Lung (tissue), 12 donors: ENCODE data around the gene DICER1. TPM values are rescaled to one million over a fixed set of nuclear protein-coding genes. Genes with fewer than 3 reads are reported as not detected.

ENCODE experiments used
- ATAC-seq: fragments of 200-7000 bp; cut with Tn5 transposase; one replicate; pipeline ENCODE4 v1.9.1; 2020; ENCODE audit warnings: moderate number of reproducible peaks; ENCODE audit not compliant: insufficient read depth, low FRiP score
- DNase-seq, 3 donors: peaks; one replicate each; pipeline ENCODE4 v3.0.0-alpha.2; 2013 to 2017
- H3K27ac ChIP-seq, 2 donors: one replicate each; pipeline ENCODE4 v1.5.1; 2013; ENCODE audit warnings: mild to moderate bottlenecking in 2 of 2, moderate library complexity in 2 of 2, control low read depth in 1 of 2, inconsistent platforms in 1 of 2, low read depth in 1 of 2, low read length in 1 of 2
- H3K27me3 ChIP-seq, 3 donors: one replicate each; pipeline ENCODE4 v1.5.1; 2013; ENCODE audit warnings: low read length in 2 of 3; ENCODE audit not compliant: control insufficient read depth in 3 of 3, insufficient read depth in 3 of 3
- H3K36me3 ChIP-seq, 4 donors: one replicate each; pipeline ENCODE4 v1.5.1; 2013; ENCODE audit warnings: low read length in 4 of 4, mild to moderate bottlenecking in 1 of 4, moderate library complexity in 1 of 4; ENCODE audit not compliant: control insufficient read depth in 4 of 4, insufficient read depth in 4 of 4
- H3K4me1 ChIP-seq, 5 donors: one replicate each; pipeline ENCODE4 v1.5.1; 2013; ENCODE audit warnings: low read length in 5 of 5, mild to moderate bottlenecking in 2 of 5, moderate library complexity in 1 of 5; ENCODE audit not compliant: control insufficient read depth in 5 of 5, insufficient read depth in 5 of 5
- H3K4me3 ChIP-seq: one replicate; pipeline ENCODE4 v1.5.1; 2013; ENCODE audit warnings: mild to moderate bottlenecking, control low read depth, moderate library complexity
- H3K9ac ChIP-seq, 2 donors: one replicate each; pipeline ENCODE4 v1.5.1; 2013; ENCODE audit warnings: low read length in 2 of 2, control low read depth in 1 of 2; ENCODE audit not compliant: insufficient read depth in 1 of 2
- H3K9me3 ChIP-seq, 4 donors: one replicate each; pipeline ENCODE4 v1.5.1; 2013; ENCODE audit warnings: low read length in 3 of 4, mild to moderate bottlenecking in 1 of 4, moderate library complexity in 1 of 4; ENCODE audit not compliant: control insufficient read depth in 4 of 4, insufficient read depth in 3 of 4
- CTCF ChIP-seq: IDR thresholded peaks from 2 replicates; pipeline ENCODE4 v1.5.1; 2012; ENCODE audit warnings: mild to moderate bottlenecking; ENCODE audit errors: control extremely low read depth, extremely low read depth
- WGBS, 2 donors: extraction: QIAGEN DNeasy Blood & Tissue Kit; methylation state at CpG; one replicate each; pipeline ENCODE4 v1.1.7; 2013; 5-methylcytosine and 5-hydroxymethylcytosine counted together
- polyA plus RNA-seq, 2 donors: library from polyadenylated mRNA; stranded (reverse); fragments of 200-250 nt; gene quantifications; one replicate each; pipeline ENCODE4 v1.2.1, GENCODE V29; 2013
- total RNA-seq, 2 donors: library from RNA; depleted of rRNA in 1 of 2; stranded (reverse); fragments of >200 nt in 1 of 2; gene quantifications; one replicate each; pipeline ENCODE4 v1.2.1, GENCODE V29; 2014 to 2021
- donor health status: control.
- donor health status: control.
- donor health status: Bipolar disorder and iron deficiency.
- donor health status: healthy.
- donor health status: DM: yes; HTN: yes; CAD: no.

The DICER1 gene
- total and polyA plus RNA-seq, 4 donors, result 9.1 to 103 (median 44.1) TPM

DNA sequence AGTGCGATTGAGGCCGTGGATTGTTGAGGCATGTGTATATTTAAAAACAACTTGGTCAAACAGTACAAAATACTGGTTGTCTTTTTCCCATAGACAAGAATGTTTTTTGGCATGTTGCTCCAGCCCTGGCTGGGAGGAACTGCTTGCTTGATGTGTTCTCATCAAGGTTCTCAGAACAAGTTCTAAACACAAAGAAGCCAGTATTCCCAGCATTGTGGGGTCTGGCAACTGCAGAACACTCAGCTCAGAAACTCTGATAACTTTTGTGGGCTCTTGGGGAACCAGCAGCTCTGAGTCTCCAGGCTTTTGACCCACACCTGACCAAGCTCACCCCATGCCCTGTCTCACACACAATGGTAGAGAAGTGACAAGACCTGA is 27.1 kb upstream of the DICER1 start:
- DNase-seq (peak in 2 of 3 donors; percentile 29 to 50), ATAC-seq (no peak)
- Histone ChIP-seq H3K4me1 (peaks cover 0 to 28% (median 11%) of the 10 kb centered on the region in 5 donors), H3K27me3 (no peaks in the 10 kb centered on the region), H3K36me3 (no peaks in the 10 kb centered on the region), H3K27ac (peak overlapping the region; percentile 84 to 87), H3K9ac (no peak overlapping the region), H3K4me3 (no peak overlapping the region), H3K9me3 (no peaks in the 10 kb centered on the region)
- TF ChIP-seq CTCF, result no peak
- WGBS, 2 donors, result 45 to 82% methylated on average over 2 of the region's 2 CpGs

DNA sequence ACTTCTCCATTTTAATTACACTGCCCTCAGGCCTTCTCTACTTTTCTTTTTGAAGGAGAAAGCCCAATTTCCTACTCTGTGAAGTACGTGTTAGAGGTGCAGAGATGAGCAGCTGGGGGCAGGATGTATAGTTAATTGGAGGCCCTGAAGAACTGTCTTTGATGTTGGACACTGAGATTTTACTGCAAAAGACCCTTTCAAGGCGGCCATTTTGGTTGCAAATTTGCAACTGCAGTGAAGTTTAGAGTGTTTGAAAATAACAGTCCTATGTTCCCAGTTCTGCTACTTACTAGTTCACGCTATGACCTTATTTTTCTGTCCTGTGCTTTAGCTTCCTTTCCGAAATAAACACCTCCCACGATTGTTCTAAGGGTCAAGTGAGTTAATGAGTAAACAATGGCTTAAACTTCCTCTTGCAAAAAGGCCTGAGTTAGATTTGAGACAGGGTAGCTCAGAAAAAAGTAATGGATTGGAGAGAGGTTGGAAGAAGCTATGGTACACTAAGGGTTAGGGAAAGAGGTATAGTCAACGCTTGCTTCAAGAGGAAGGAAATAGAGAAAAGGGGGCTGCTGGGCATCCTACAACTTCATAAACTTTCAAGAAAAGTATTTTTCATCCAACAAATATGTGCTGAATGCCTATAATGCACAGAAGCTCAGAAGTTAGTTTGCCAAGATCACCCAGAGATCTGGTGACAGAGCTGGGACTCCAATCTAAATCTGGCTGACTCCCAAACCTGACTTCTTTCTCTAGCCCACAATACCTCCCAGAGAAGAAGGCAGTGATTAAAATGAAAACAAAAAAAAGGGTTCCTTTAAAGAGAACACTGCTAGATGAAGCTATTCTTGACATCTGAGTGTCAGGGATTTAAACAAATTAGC is 26.4 kb upstream of the DICER1 start:
- Histone ChIP-seq H3K4me1 (peaks cover 0 to 26% (median 11%) of the 10 kb centered on the region in 5 donors), H3K27ac (peak overlapping the region; percentile 38 to 84), H3K9ac (no peak overlapping the region)

GRCh38 chr14:95183082-95183481 is 25.8 kb upstream of the DICER1 start:
- TF ChIP-seq CTCF, result no peak
- ATAC-seq, result no peak
- Histone ChIP-seq H3K27ac (peak overlapping the region in 1 of 2 donors; percentile 68), H3K9me3 (no peaks in the 10 kb centered on the region), H3K36me3 (no peaks in the 10 kb centered on the region), H3K4me3 (no peak overlapping the region), H3K4me1 (peaks cover 0 to 26% (median 11%) of the 10 kb centered on the region in 5 donors), H3K9ac (no peak overlapping the region), H3K27me3 (no peaks in the 10 kb centered on the region)
- WGBS, 2 donors, result 85 to 89% methylated on average over 1 of the region's 1 CpG
- no peak for DNase-seq

More for the DNA sequence above, 26.4 kb upstream of the DICER1 start:
- TF ChIP-seq CTCF, result no peak
- Histone ChIP-seq H3K9me3 (no peaks in the 10 kb centered on the region), H3K36me3 (no peaks in the 10 kb centered on the region), H3K27me3 (no peaks in the 10 kb centered on the region), H3K4me3 (no peak overlapping the region)
- WGBS, 2 donors, result 37 to 41% methylated on average over 6 of the region's 6 CpGs
- ATAC-seq (no peak), DNase-seq (peak in 2 of 3 donors; percentile 29 to 41)
